ENCODE data around the gene UCN2.
"Not testable (repeated sequence)": the region's sequence is repeated elsewhere in the genome, so short reads cannot be mapped to it uniquely, and the experiment has no call there.

UCN2 gene

DNA sequence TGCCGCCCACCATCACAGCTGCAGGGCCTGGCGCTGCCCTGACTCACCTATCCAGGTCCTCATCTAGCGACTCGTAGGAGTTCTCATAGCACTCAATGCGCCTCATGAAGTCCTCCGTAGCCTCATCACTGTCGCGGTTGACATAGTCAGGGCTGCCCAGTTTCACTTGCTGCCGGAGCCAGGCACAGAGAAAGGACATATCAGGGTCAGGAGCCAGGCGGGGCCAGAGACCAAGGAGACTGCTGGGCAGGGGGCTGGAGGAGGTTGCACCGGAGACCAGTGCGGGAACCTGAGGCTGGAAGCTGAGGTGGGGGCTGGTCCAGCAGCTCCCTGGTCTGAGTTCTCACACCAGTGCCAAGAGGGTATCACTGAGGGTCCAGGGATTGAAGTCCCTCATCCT, 25.1 kb downstream of the UCN2 start:
- no peak for DNase-seq (ENCODE audit: low read depth in 2 of 2)

- no peak for DNase-seq (ENCODE audit: low read depth in 2 of 2)
Measured at GRCh38 chr3:48536785-48537184, 26.8 kb downstream of the UCN2 start.

- no peak for DNase-seq (ENCODE audit: low read depth in 2 of 2)
Measured at GRCh38 chr3:48536116-48536515, 27.5 kb downstream of the UCN2 start.

DNA sequence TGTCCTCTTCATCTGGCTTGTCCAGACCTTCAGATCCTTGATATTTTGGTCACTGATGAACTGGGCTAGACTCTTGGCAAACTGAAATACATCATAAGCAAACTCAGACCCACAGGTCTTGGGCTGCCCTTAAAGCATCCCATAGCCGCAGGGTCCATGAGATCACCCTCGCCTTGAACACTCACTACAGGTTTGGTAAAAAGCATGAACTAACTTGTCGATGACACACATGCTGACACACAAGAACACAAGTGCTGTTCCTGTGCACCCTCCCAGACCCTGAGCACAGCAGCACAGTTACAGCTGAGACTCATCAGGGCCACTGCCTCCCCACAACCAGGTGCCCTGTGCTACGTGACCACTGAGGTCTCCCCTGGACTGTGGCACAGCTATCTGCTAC, 28.0 kb downstream of the UCN2 start:
- DNase-seq (ENCODE audit: low read depth in 2 of 2): no peak

DNA sequence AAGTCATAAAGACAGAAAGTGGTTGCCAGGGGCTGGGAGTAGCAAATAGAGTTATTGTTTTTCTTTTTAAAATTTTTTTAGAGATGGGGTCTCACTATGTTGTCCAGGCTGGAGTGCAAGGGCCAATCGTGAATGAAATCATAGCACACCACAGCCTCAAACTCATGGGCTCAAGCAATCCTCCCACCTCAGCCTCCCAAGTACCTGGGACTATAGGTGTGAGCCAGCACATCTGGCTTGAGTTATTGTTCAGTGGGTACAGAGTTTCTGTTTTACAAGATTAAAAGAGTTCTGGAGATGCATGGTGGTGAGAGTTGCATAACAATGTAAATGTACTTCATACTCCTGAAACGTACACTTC, 30.6 kb downstream of the UCN2 start:
- no peak for DNase-seq (ENCODE audit: low read depth in 2 of 2)

DNA sequence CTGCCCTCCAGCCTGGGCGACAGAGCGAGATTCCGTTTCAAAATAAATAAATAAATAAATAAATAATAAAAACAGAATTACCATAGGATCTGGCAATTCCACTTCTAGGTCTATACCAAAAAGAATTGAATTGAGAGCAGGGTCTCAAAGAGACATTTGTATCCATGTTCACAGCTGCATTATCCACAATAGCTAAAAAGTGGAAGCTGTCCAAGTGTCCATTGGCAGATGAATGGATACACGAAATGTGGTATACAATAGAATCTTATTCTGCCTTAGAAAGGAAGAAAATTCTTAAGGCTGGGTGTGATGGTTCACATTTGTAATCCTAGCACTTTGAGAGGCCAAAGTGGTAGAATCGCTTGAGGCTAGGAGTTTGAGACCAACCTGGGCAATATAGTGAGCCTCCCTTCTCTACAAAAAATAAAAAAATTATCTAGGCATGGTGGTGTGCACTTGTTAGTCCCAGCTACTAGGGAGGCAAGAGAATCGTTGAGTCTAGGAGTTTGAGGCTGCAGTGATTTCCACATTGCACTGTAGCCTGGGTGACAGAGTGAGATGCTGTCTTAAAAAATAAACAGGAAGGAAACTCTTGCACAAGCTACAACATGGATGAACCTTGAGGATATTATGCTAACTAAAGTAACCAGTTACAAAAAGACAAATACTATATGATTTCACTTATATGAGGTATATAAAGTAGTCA, 31.2 kb downstream of the UCN2 start:
- DNase-seq (ENCODE audit: low read depth in 2 of 2): no peak

- DNase-seq (ENCODE audit: low read depth in 2 of 2): not testable (repeated sequence)
Measured at GRCh38 chr3:48530701-48531100, 32.9 kb downstream of the UCN2 start.

GRCh38 chr3:48528754-48529153, 34.8 kb downstream of the UCN2 start:
- no peak for DNase-seq (ENCODE audit: low read depth in 2 of 2)

GRCh38 chr3:48528048-48528447, 35.5 kb downstream of the UCN2 start:
- DNase-seq (ENCODE audit: low read depth in 2 of 2): no peak

GRCh38 chr3:48524970-48525369, 38.6 kb downstream of the UCN2 start:
- DNase-seq (ENCODE audit: low read depth in 2 of 2): no peak

DNA sequence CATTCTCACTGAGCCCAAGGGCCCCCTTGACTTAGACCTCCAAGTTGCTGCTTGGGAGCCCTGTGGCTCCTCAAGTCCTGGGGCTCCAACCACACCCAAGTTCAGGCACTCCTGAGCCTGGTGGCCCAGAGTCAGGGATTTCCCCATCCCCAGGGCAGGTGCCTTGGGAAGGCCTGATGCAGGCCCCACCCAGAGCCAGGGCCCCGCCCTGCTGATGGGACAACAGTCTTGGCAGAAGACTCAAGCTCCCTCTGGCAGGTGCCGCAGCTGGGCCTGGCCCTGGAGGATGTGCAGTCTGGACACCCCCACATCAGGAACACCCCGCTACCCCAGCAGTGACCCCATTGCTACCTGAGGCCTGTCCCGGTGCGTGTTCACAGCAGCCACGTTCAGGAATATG, 41.9 kb downstream of the UCN2 start:
- no peak for DNase-seq (ENCODE audit: low read depth in 2 of 2)

DNA sequence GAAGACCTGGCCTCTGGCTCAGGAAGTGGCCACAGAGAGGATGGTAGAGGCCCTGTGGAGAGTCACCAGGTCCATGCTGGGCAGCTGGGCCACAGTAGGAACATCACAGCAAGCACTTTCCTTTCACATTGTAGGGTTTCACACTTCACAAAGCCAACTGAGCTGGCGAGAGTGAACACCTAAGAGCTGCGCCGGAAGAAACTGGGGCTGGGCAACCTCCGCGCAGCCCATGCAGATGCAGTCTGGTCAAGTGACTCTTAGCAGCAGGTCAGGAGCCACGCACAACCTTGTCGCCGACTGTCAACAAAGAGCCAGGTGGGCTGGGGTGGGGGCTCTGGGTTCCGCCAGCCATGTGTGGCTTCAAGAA, 44.3 kb downstream of the UCN2 start:
- DNase-seq (ENCODE audit: low read depth in 2 of 2): no peak

- no peak for DNase-seq (ENCODE audit: low read depth in 2 of 2)
Measured at GRCh38 chr3:48518638-48519276, 44.8 kb downstream of the UCN2 start.

DNA sequence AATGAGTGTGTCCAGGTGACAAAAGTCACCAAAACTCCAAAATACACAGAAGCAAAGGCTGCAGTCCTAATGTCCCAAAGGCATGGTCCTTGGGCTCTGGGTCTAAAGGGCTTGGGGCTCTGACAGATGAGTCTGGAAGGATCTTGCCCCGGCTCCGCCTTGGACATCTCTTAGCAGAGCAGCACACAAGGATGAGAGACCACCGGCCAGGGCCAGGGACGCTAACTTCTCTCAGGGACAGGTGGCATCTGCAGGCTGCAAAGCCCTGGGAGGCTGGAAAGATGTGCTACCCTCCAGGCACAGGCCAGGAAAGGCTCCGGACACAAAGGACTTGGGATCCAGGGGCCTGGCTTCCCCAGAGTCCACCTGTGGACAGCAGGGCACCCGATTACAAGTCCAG, 45.5 kb downstream of the UCN2 start:
- no peak for DNase-seq (ENCODE audit: low read depth in 2 of 2)

DNA sequence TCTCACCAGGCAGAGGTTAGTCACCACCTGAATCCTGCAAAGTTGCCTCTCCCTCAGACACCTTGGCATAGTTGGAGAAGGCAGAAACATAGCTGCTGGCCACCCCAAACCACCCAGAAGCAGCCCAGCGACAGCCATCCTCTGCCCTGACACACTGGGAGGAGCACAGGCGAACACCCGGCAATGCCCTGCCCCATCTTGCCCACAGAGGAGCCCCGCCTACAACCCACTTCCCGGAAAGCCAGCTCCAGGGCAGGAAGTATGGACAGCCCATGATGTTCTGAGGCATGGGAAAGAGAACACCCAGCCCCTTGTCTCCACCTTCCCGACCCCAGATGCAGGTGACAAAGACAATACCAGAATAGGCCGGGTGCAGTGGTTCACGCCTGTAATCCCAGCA, 47.0 kb downstream of the UCN2 start:
- DNase-seq (ENCODE audit: low read depth in 2 of 2): no peak

GRCh38 chr3:48514431-48515227, 49.0 kb downstream of the UCN2 start:
- no peak for DNase-seq (ENCODE audit: low read depth in 2 of 2)

Data from stimulated activated CD8-positive, alpha-beta memory T cell treated with anti-CD3 and anti-CD28 coated beads, Interleukin-7, amount 100 ng/mL, for 1 hour (primary cell).